Karpas-422 (cell line): ENCODE results near the gene PLCXD3. TPM values are rescaled to one million over a fixed set of nuclear protein-coding genes. Genes with fewer than 3 reads are reported as not detected.

ENCODE experiments used
- DNase-seq: peaks from one replicate; pipeline ENCODE4 v3.0.0-alpha.2; 2015
- H2AFZ ChIP-seq: fragments of 200-600 bp; sonication (generic); 2 replicates; pipeline ENCODE4 v1.6.1; 2014; ENCODE audit warnings: antibody characterized with exemption, low read length, mixed read lengths
- H3K27ac ChIP-seq: fragments of 200-600 bp; sonication (generic); 2 replicates; pipeline ENCODE4 v1.5.1; 2014; ENCODE audit warnings: mild to moderate bottlenecking, low read length, moderate library complexity
- H3K27me3 ChIP-seq: fragments of 200-600 bp; sonication (generic); 2 replicates; pipeline ENCODE4 v1.6.1; 2014; ENCODE audit warnings: low read length, mixed read lengths
- H3K36me3 ChIP-seq: fragments of 200-600 bp; sonication (generic); 2 replicates; pipeline ENCODE4 v1.6.1; 2014; ENCODE audit warnings: low read length, mixed read lengths; ENCODE audit not compliant: insufficient read depth
- H3K4me1 ChIP-seq: fragments of 200-600 bp; sonication (generic); 2 replicates; pipeline ENCODE4 v1.6.1; 2014; ENCODE audit warnings: mild to moderate bottlenecking, low read length, mixed read lengths
- H3K4me2 ChIP-seq: fragments of 200-600 bp; sonication (generic); 2 replicates; pipeline ENCODE4 v1.6.1; 2014; ENCODE audit warnings: low read length, low read depth, mild to moderate bottlenecking; ENCODE audit not compliant: poor library complexity, severe bottlenecking
- H3K4me3 ChIP-seq: fragments of 200-600 bp; sonication (generic); 2 replicates; pipeline ENCODE4 v1.5.1; 2014; ENCODE audit warnings: mild to moderate bottlenecking, antibody characterized with exemption, low read length, mixed read lengths
- H3K79me2 ChIP-seq: fragments of 200-600 bp; sonication (generic); 2 replicates; pipeline ENCODE4 v1.6.1; 2014; ENCODE audit warnings: mild to moderate bottlenecking, low read length, mixed read lengths
- H3K9ac ChIP-seq: fragments of 200-600 bp; sonication (generic); 2 replicates; pipeline ENCODE4 v1.6.0; 2014; ENCODE audit warnings: low read length
- H3K9me2 ChIP-seq: fragments of 200-600 bp; sonication (generic), shearing (Covaris generic); replicated peaks from 2 replicates; pipeline ENCODE4 v1.6.0; 2014; ENCODE audit warnings: mild to moderate bottlenecking, low read length, moderate library complexity; ENCODE audit not compliant: insufficient read depth
- H3K9me3 ChIP-seq: fragments of 300-700, 200-600 bp; sonication (generic); 2 replicates; pipeline ENCODE4 v1.6.1; 2014; ENCODE audit warnings: low read length, mixed read lengths
- H4K20me1 ChIP-seq: fragments of 200-600 bp; sonication (generic); 2 replicates; pipeline ENCODE4 v1.6.1; 2014; ENCODE audit warnings: mild to moderate bottlenecking, antibody characterized with exemption, low read length, low read depth; ENCODE audit not compliant: insufficient read depth
- total RNA-seq: library from RNA; depleted of rRNA; stranded (reverse); fragments of >200 nt; shearing (Covaris generic); gene quantifications from 2 replicates; pipeline ENCODE4 v1.2.3, GENCODE V29; 2014; ENCODE audit warnings: low replicate concordance

Gene PLCXD3
- total RNA-seq, 1 experiment from 2014 or later, result not detected

DNA sequence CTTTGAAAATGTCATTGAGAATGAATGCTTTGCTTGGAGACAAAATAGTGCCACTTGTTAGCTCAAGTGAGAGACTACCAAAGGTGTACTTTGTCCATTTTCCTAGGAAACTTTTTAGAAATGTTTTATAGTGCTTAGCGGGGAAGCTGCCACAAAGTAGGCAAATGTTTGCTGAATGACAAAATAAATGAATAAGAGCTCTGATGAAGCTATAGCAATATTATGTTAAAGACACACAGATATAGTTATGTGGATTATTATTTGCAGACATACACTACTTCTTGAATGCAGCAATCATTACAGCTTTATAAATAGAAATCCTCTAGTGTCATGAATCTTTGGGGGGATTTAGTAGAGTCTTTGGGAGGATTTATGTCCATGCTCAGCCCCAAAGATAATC lies 204.4 kb downstream of the PLCXD3 start:
- no peaks in the 10 kb centered on the region for H3K79me2 ChIP-seq
- no peak overlapping the region for H3K27ac ChIP-seq
- H3K36me3 ChIP-seq, result no peaks in the 10 kb centered on the region
- no peaks in the 10 kb centered on the region for H3K4me1 ChIP-seq
- H4K20me1 ChIP-seq, result no peaks in the 10 kb centered on the region
- H3K4me2 ChIP-seq, result no peak overlapping the region
- no peaks in the 10 kb centered on the region for H3K27me3 ChIP-seq
- no peaks in the 10 kb centered on the region; the same call in 1 of the 2 replicates for H3K9me2 ChIP-seq
- H3K9ac ChIP-seq, result no peak overlapping the region
- H3K4me3 ChIP-seq, result no peak overlapping the region
- H3K9me3 ChIP-seq, result no peaks in the 10 kb centered on the region
- DNase-seq, result no peak
- no peak overlapping the region for H2AFZ ChIP-seq

DNA sequence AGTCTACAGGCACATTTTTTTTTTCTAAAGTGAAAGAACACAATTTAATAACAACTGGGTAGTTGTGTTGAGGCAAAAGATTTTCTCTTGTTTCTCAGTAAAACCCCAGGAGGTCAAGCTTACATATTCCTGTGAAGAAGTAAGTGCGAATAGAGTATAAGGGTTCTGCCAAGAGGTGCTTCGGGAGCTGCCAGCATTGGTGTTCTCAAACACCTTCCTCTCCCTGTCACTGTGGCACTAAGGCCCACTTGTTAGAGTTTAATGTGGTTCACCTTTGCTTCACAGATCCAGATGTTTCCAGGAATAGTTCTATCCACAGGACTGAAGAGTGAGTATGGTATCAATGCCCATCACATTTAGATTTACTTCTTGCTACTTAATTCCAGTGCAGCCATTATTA lies 205.3 kb downstream of the PLCXD3 start:
- Histone ChIP-seq H3K9me3 (no peaks in the 10 kb centered on the region), H3K27ac (no peak overlapping the region), H3K36me3 (no peaks in the 10 kb centered on the region), H2AFZ (no peak overlapping the region), H3K27me3 (no peaks in the 10 kb centered on the region), H3K4me1 (no peaks in the 10 kb centered on the region), H3K4me2 (no peak overlapping the region), H3K9me2 (no peaks in the 10 kb centered on the region; the same call in 1 of the 2 replicates), H3K79me2 (no peaks in the 10 kb centered on the region), H4K20me1 (no peaks in the 10 kb centered on the region), H3K9ac (no peak overlapping the region), H3K4me3 (no peak overlapping the region)
- DNase-seq, result no peak

DNA sequence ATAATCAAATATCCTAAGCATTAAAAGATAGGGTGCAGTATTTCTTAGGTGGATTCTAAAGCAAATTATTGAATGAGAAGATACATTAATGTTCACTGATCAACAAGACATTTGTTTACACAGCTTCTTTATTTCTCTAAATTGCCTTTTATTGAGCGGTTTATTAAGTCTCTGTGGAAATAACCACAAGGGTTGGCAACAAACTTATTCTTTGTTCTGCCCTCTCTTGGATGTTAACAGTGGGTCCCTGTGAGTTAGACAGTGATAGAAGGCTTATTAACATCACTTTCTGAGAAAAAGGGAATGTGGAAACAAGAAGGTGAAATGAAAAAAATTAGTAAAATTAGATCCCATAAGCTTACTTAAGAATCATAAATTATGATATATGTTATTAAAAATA lies 214.3 kb downstream of the PLCXD3 start:
- Histone ChIP-seq H3K27ac (no peak overlapping the region), H3K27me3 (no peaks in the 10 kb centered on the region), H3K9me3 (no peaks in the 10 kb centered on the region), H3K79me2 (no peaks in the 10 kb centered on the region), H2AFZ (no peak overlapping the region), H3K36me3 (no peaks in the 10 kb centered on the region), H3K4me2 (no peak overlapping the region), H3K4me3 (no peak overlapping the region), H4K20me1 (no peaks in the 10 kb centered on the region), H3K9me2 (no peaks in the 10 kb centered on the region), H3K4me1 (no peaks in the 10 kb centered on the region), H3K9ac (no peak overlapping the region)
- DNase-seq, result no peak

DNA sequence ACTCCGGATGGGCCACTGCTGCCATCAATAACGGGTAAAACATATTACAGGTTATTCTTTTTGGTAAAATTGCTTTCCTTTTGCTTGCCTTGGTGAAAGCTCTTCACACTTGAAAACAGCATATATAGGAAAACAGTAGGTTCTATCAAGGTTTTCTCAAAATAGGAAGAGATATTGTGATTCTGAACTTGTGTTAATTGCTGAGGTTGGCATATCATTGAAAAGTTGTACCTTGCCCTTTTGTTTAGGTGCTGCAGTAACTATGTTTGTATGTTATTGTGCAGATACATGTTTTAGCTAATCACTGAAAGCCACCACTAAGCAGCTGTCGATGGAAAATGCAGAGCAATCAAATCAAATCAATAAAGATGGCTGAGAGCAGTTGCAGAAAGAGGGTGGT lies 219.1 kb downstream of the PLCXD3 start:
- Histone ChIP-seq H3K4me1 (no peaks in the 10 kb centered on the region), H3K27ac (no peak overlapping the region)

DNA sequence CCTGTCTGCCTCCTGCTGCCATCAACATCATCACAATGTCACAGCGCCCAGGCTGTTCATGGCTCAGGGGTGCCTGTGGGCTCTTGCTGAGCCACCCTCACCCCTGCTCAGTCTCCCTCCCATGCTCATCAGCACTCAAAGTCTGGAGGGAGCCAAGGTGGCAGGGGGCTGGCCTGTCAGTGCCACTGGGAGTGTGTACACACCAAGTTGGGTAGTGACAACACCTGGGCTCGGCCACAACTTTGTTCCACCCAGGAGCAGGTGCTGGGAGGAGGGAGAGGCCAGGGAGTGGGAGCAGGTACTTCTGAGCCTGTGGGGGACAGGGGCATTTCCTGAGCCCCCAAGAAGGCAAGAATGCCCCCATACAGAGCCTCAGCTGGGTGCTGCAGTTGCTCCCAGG lies 219.6 kb downstream of the PLCXD3 start:
- Histone ChIP-seq H3K9me3 (no peaks in the 10 kb centered on the region), H2AFZ (no peak overlapping the region), H3K9me2 (no peaks in the 10 kb centered on the region), H3K79me2 (no peaks in the 10 kb centered on the region), H3K4me1 (no peaks in the 10 kb centered on the region), H3K27me3 (no peaks in the 10 kb centered on the region), H3K36me3 (no peaks in the 10 kb centered on the region), H3K4me3 (no peak overlapping the region), H3K9ac (no peak overlapping the region), H3K4me2 (no peak overlapping the region), H4K20me1 (no peaks in the 10 kb centered on the region), H3K27ac (no peak overlapping the region)
- no peak for DNase-seq

More for the DNA sequence above, 219.1 kb downstream of the PLCXD3 start:
- no peak overlapping the region for H3K9ac ChIP-seq
- no peaks in the 10 kb centered on the region for H3K9me3 ChIP-seq
- no peak overlapping the region for H3K4me3 ChIP-seq
- no peaks in the 10 kb centered on the region for H4K20me1 ChIP-seq
- H3K27me3 ChIP-seq, result no peaks in the 10 kb centered on the region
- DNase-seq, result no peak
- H3K79me2 ChIP-seq, result no peaks in the 10 kb centered on the region
- no peaks in the 10 kb centered on the region for H3K9me2 ChIP-seq
- no peaks in the 10 kb centered on the region for H3K36me3 ChIP-seq
- no peak overlapping the region for H2AFZ ChIP-seq
- H3K4me2 ChIP-seq, result no peak overlapping the region

DNA sequence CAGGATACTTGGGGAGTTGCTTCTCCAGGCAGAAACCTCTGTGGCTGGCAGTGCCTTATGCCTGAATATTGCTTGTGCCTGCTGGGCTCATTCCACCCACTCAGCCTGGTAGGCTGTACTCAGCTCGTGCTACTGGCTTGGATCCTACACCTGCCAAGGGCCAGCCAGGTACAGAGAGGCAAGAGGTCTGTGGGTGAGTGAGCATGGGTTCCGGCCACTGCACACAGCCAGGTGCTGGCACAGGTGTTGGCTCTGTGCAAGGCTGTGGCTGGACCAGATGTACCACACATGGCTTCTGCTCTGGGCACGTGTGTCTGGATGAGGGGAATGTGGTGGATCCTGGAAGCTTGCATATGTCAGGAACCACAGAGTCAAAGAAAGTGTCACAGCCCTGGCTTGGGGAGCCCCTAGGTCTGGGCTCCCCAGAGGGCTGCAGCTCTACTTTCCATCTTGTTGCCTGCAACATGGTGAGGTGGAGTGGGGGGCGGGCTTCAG lies 220.4 kb downstream of the PLCXD3 start:
- H3K27me3 ChIP-seq, result no peaks in the 10 kb centered on the region
- no peak for DNase-seq
- H3K9me3 ChIP-seq, result no peaks in the 10 kb centered on the region
- H4K20me1 ChIP-seq, result no peaks in the 10 kb centered on the region
- H3K9ac ChIP-seq, result no peak overlapping the region
- no peaks in the 10 kb centered on the region for H3K4me1 ChIP-seq
- H3K27ac ChIP-seq, result no peak overlapping the region
- no peak overlapping the region for H3K4me3 ChIP-seq
- H2AFZ ChIP-seq, result no peak overlapping the region
- H3K36me3 ChIP-seq, result no peaks in the 10 kb centered on the region
- no peaks in the 10 kb centered on the region for H3K79me2 ChIP-seq
- H3K9me2 ChIP-seq, result no peaks in the 10 kb centered on the region
- no peak overlapping the region for H3K4me2 ChIP-seq

DNA sequence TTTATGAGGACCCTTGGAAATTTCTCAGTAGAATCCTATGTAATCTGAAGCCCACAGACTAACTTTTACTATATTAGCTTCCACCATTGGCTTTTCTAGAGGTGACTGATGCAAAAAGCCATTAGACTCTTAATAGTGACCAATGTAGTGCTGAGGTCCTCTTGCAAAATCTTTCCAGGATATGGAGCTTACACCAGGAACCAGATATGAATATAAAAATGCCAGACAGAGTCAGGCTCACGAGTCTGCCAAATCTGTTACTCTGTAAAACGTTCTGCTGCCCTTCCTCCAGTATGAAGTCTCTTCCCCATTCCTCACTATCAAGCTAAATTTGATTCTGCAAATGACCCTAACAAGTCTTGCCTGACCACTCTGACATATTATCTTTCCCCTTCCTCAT lies 223.7 kb downstream of the PLCXD3 start:
- H3K36me3 ChIP-seq, result no peaks in the 10 kb centered on the region
- no peak overlapping the region for H3K9ac ChIP-seq
- no peaks in the 10 kb centered on the region for H3K9me2 ChIP-seq
- H3K4me2 ChIP-seq, result no peak overlapping the region
- no peaks in the 10 kb centered on the region for H3K4me1 ChIP-seq
- H3K4me3 ChIP-seq, result no peak overlapping the region
- no peak overlapping the region for H3K27ac ChIP-seq
- H3K27me3 ChIP-seq, result no peaks in the 10 kb centered on the region
- no peaks in the 10 kb centered on the region for H3K9me3 ChIP-seq
- DNase-seq, result no peak
- H4K20me1 ChIP-seq, result no peaks in the 10 kb centered on the region
- H2AFZ ChIP-seq, result no peak overlapping the region
- no peaks in the 10 kb centered on the region for H3K79me2 ChIP-seq

DNA sequence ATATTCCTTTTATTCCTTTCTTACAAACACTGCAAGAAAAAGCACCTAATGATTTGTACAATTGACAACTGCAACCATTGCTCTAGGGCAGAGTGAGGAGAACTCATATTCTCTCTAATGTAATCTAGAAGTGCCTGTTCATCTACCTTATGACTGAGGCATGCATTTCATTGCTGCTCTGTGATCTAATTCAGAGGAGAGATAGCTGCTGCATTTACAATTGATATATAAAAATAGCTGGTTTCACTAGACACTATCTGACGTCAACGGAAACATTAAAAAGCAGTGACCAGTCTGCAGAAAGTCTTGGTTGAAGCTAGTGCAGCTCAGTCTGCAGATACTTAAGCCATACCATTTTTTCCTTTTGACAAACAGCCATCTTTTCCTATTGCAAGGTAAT lies 224.2 kb downstream of the PLCXD3 start:
- Histone ChIP-seq H3K4me3 (no peak overlapping the region), H3K9me2 (no peaks in the 10 kb centered on the region), H3K79me2 (no peaks in the 10 kb centered on the region), H2AFZ (no peak overlapping the region), H3K36me3 (no peaks in the 10 kb centered on the region), H4K20me1 (no peaks in the 10 kb centered on the region), H3K27ac (no peak overlapping the region), H3K9me3 (no peaks in the 10 kb centered on the region), H3K9ac (no peak overlapping the region), H3K4me2 (no peak overlapping the region), H3K27me3 (no peaks in the 10 kb centered on the region), H3K4me1 (no peaks in the 10 kb centered on the region)
- DNase-seq, result no peak

DNA sequence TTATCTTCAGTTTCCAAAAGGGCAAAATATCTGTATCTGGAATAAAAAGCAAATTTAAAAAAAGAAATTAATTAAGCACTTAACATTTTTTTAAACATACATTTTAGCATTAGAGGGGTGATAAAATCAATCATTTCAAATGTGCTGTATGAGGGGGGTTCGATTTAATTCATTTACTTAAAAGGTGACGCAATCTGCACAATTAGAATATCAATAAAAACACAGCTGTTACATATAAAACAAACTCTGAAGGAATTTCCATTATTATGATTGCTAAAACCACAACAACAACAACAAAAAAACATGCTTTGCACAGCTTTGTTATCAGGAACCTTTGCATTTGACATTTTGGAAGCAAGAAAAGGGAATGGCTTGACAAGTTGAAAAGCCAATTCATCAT lies 225.5 kb downstream of the PLCXD3 start:
- H3K9ac ChIP-seq, result no peak overlapping the region
- H3K9me2 ChIP-seq, result no peaks in the 10 kb centered on the region
- no peak overlapping the region for H3K4me3 ChIP-seq
- H3K9me3 ChIP-seq, result no peaks in the 10 kb centered on the region
- no peaks in the 10 kb centered on the region for H3K4me1 ChIP-seq
- DNase-seq, result no peak
- H3K4me2 ChIP-seq, result no peak overlapping the region
- no peaks in the 10 kb centered on the region for H4K20me1 ChIP-seq
- H3K79me2 ChIP-seq, result no peaks in the 10 kb centered on the region
- H3K27ac ChIP-seq, result no peak overlapping the region
- H3K36me3 ChIP-seq, result no peaks in the 10 kb centered on the region
- no peaks in the 10 kb centered on the region for H3K27me3 ChIP-seq
- H2AFZ ChIP-seq, result no peak overlapping the region
